ENCODE data around the gene DIS3L2. TPM values are rescaled to one million over a fixed set of nuclear protein-coding genes. Genes with fewer than 3 reads are reported as not detected.

The DIS3L2 gene
- total and polyA plus RNA-seq, 5 donors from 2014 or later: 10.9 to 76.9 (median 21.0) TPM

- no peaks in the 10 kb centered on the region for H3K9me3 Mint-ChIP-seq
- Histone ChIP-seq H3K4me1 (ENCODE audit: control insufficient read depth, insufficient read depth, low read length, poor library complexity, severe bottlenecking) (no peaks in the 10 kb centered on the region), H3K4me3 (ENCODE audit: low read depth, low read length) (no peak overlapping the region), H3K9me3 (ENCODE audit: control insufficient read depth in 2 of 2, low read length in 2 of 2) (no peaks in the 10 kb centered on the region), H3K27me3 (ENCODE audit: control insufficient read depth, insufficient read depth, low read length) (no peaks in the 10 kb centered on the region), H3K36me3 (ENCODE audit: control insufficient read depth, insufficient read depth, low read length) (no peaks in the 10 kb centered on the region), H3K27ac (ENCODE audit: insufficient read depth, low read length, poor library complexity, severe bottlenecking) (no peak overlapping the region)
- H3K27me3 Mint-ChIP-seq: peaks cover 36% of the 10 kb centered on the region
- H3K4me1 Mint-ChIP-seq: no peaks in the 10 kb centered on the region
- H3K36me3 Mint-ChIP-seq: no peaks in the 10 kb centered on the region
- ATAC-seq (ENCODE audit: low read depth in 2 of 2) (no peak), DNase-seq (no peak)
- no peak overlapping the region for H3K4me3 Mint-ChIP-seq
- no peak overlapping the region for H3K27ac Mint-ChIP-seq
Observed at GRCh38 chr2:231932711-231932970, 28.9 kb upstream of the DIS3L2 start.

DNA sequence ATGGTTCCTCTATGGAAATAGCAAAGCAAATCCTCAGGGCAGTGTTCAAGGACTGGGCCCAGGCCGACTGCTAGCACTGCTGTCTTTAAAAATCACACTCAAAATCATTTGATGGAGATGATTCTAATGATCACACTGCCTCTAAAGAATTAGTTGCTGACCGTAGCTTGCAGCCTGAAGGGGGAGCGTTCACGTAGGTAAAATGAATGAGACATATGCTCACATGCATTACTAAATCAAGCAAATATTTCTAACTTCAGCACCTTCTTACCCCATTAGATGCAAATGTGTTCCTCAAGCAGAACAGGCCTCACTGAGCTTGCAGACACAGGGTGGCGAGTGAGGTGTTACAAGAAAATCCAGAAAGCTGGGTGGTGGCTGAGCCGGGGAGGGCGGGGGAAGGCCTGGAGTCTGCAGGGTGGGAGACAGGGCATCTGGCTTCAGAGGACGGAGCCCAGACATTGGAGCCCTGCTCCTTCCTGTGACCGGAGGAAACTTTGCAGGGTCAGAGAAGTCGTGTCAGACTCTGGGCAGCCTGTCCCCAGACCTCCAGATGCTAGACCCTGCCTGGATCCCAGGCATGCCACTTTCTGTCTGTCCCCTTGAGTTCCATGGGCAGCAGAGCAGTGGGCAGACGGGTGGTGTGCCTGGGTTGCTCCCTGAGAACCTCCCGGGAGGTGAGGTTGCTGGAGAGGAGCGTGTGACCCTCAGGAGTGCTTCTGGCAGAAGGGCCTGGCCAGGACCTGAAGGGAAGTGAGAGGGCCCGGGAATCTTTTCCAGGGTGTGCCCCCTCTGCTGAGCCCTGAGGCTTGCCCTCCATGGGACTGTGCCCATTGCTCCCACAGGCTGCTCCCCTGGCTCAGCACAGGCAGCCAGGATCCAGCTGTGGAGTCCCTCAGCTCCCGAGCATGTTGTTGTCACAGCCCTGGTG is 28.3 kb upstream of the DIS3L2 start:
- H3K36me3 ChIP-seq (ENCODE audit: control insufficient read depth, insufficient read depth, low read length): no peaks in the 10 kb centered on the region
- no peak overlapping the region for H3K4me3 ChIP-seq (ENCODE audit: low read depth, low read length)
- no peaks in the 10 kb centered on the region for H3K4me1 Mint-ChIP-seq
- no peaks in the 10 kb centered on the region for H3K36me3 Mint-ChIP-seq
- H3K4me1 ChIP-seq (ENCODE audit: control insufficient read depth, insufficient read depth, low read length, poor library complexity, severe bottlenecking): no peaks in the 10 kb centered on the region
- H3K9me3 Mint-ChIP-seq: no peaks in the 10 kb centered on the region
- no peaks in the 10 kb centered on the region for H3K27me3 ChIP-seq (ENCODE audit: control insufficient read depth, insufficient read depth, low read length)
- no peak overlapping the region for H3K4me3 Mint-ChIP-seq
- H3K27ac Mint-ChIP-seq: peak overlapping the region in 1 of 3 donors; percentile 26
- peaks cover 30% of the 10 kb centered on the region for H3K27me3 Mint-ChIP-seq
- no peaks in the 10 kb centered on the region for H3K9me3 ChIP-seq (ENCODE audit: control insufficient read depth in 2 of 2, low read length in 2 of 2)
- ATAC-seq (ENCODE audit: low read depth in 2 of 2): no peak
- DNase-seq: no peak
- no peak overlapping the region for H3K27ac ChIP-seq (ENCODE audit: insufficient read depth, low read length, poor library complexity, severe bottlenecking)

DNA sequence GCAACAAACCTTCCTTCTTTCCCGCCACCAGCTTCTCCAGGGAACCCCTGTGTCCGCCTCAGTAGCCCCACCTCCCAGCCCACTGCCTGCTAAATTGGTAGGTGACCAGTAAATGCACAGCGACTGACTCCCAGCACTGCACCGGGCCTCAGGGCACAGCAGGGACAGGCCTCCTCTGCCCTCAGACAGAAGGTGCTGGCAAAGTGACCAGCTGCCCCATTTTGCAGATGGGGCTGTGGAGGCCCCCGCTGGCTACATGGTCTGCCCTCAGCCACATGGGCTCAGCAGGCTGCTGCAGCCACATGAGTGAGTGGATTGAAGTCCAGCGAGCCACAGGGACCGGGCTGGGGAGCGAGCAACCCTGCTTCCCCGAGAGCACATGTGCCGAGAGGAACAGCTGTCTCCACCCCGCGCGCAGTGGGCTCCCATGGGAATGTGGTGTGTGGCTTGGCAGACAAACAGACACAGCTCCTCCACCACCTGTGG is 27.6 kb upstream of the DIS3L2 start:
- Mint-ChIP-seq H3K9me3 (no peaks in the 10 kb centered on the region), H3K27ac (no peak overlapping the region), H3K4me3 (no peak overlapping the region), H3K4me1 (no peaks in the 10 kb centered on the region), H3K36me3 (no peaks in the 10 kb centered on the region), H3K27me3 (peaks cover 22% of the 10 kb centered on the region)
- ATAC-seq (ENCODE audit: low read depth in 2 of 2): no peak
- no peaks in the 10 kb centered on the region for H3K9me3 ChIP-seq (ENCODE audit: control insufficient read depth in 2 of 2, low read length in 2 of 2)
- no peaks in the 10 kb centered on the region for H3K4me1 ChIP-seq (ENCODE audit: control insufficient read depth, insufficient read depth, low read length, poor library complexity, severe bottlenecking)
- no peak overlapping the region for H3K4me3 ChIP-seq (ENCODE audit: low read depth, low read length)
- H3K36me3 ChIP-seq (ENCODE audit: control insufficient read depth, insufficient read depth, low read length): no peaks in the 10 kb centered on the region
- no peaks in the 10 kb centered on the region for H3K27me3 ChIP-seq (ENCODE audit: control insufficient read depth, insufficient read depth, low read length)
- DNase-seq: no peak
- H3K27ac ChIP-seq (ENCODE audit: insufficient read depth, low read length, poor library complexity, severe bottlenecking): no peak overlapping the region

DNA sequence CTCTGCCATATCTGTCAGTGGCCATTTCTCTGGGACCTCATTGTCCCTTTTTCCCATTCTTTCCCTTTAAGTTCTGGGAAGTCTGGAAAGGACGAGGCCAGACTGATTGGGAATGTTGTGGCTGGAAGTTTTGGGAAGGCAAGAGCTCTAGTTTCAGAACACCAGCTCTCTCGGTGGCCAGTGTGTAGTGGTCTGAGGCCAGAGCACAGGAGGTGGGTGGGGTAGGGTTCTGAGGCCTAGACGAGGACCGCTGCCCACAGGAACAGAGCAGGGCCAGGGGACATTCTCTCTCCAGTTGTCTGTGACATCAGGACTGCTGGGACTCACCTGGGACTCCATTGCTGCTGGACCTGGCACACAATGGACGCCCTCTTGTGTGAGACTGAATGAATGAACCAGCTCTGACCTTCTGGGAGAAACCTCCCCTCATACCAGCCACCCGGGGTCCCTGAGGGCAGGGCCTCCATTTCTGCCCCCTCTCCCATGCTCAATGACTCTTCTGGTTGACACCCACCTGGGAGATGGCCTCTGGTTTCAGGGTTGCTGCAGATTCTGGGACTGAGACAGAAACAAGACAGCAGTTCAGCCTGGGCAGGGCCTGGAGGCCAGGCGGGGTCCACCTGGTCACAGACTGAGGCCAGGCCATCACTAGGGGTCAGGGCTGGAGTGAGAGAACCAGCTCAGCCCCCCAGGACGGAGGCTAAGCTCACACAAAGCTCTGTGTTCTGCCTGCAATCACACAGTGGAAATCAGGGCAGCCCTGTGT is 26.9 kb upstream of the DIS3L2 start:
- ATAC-seq (ENCODE audit: low read depth in 2 of 2): no peak
- no peak for DNase-seq
- H3K27ac Mint-ChIP-seq: no peak overlapping the region
- H3K4me1 Mint-ChIP-seq: no peaks in the 10 kb centered on the region
- H3K9me3 ChIP-seq (ENCODE audit: control insufficient read depth in 2 of 2, low read length in 2 of 2): no peaks in the 10 kb centered on the region
- H3K4me3 Mint-ChIP-seq: no peak overlapping the region
- H3K27me3 Mint-ChIP-seq: peaks cover 17% of the 10 kb centered on the region
- no peaks in the 10 kb centered on the region for H3K36me3 ChIP-seq (ENCODE audit: control insufficient read depth, insufficient read depth, low read length)
- no peaks in the 10 kb centered on the region for H3K9me3 Mint-ChIP-seq
- no peaks in the 10 kb centered on the region for H3K36me3 Mint-ChIP-seq
- no peak overlapping the region for H3K4me3 ChIP-seq (ENCODE audit: low read depth, low read length)
- H3K4me1 ChIP-seq (ENCODE audit: control insufficient read depth, insufficient read depth, low read length, poor library complexity, severe bottlenecking): no peaks in the 10 kb centered on the region
- no peaks in the 10 kb centered on the region for H3K27me3 ChIP-seq (ENCODE audit: control insufficient read depth, insufficient read depth, low read length)
- no peak overlapping the region for H3K27ac ChIP-seq (ENCODE audit: insufficient read depth, low read length, poor library complexity, severe bottlenecking)

DNA sequence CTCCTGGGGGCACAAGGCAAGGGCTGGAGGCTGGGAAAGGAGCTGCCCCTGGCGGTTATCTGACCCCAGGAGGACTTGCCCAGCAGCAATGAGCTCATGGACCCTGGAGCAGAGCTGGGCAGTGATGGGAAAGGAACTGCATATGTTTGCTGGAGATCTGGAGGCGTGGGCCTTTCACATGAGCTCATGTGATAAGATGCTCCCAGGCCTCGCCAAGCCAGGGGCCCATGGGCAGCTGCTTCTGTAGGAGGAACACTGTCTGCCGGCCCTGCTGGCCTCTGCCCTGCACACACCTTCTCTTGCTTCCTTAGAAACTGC is 26.3 kb upstream of the DIS3L2 start:
- Mint-ChIP-seq H3K27me3 (peaks cover 17% of the 10 kb centered on the region), H3K9me3 (no peaks in the 10 kb centered on the region), H3K4me3 (no peak overlapping the region), H3K36me3 (no peaks in the 10 kb centered on the region), H3K4me1 (no peaks in the 10 kb centered on the region), H3K27ac (no peak overlapping the region)
- Histone ChIP-seq H3K27me3 (ENCODE audit: control insufficient read depth, insufficient read depth, low read length) (no peaks in the 10 kb centered on the region), H3K27ac (ENCODE audit: insufficient read depth, low read length, poor library complexity, severe bottlenecking) (no peak overlapping the region), H3K4me3 (ENCODE audit: low read depth, low read length) (no peak overlapping the region), H3K36me3 (ENCODE audit: control insufficient read depth, insufficient read depth, low read length) (no peaks in the 10 kb centered on the region), H3K9me3 (ENCODE audit: control insufficient read depth in 2 of 2, low read length in 2 of 2) (no peaks in the 10 kb centered on the region), H3K4me1 (ENCODE audit: control insufficient read depth, insufficient read depth, low read length, poor library complexity, severe bottlenecking) (no peaks in the 10 kb centered on the region)
- ATAC-seq (ENCODE audit: low read depth in 2 of 2): no peak
- DNase-seq: no peak

DNA sequence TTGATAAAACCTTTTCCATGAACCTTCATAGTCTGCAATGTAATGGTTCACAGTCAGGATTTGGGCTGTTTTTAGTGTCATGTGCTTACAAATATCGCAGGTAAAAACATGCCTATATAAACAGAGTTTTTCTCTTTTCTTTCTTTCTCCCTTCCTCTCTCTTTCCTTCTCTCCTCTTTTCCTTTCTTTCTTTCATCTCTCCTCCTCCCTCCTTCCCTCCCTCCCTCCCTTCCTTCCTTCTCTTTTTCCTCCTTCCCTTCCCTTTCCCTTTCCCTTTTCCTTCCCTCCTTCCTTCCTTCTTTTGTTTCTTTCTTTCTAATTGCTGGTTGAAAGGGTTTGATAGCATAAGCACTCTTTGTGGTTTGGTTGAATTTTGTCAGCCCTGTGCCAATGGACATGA is 25.7 kb upstream of the DIS3L2 start:
- Histone ChIP-seq H3K4me3 (ENCODE audit: low read depth, low read length) (no peak overlapping the region), H3K36me3 (ENCODE audit: control insufficient read depth, insufficient read depth, low read length) (no peaks in the 10 kb centered on the region), H3K9me3 (ENCODE audit: control insufficient read depth in 2 of 2, low read length in 2 of 2) (no peaks in the 10 kb centered on the region), H3K27ac (ENCODE audit: insufficient read depth, low read length, poor library complexity, severe bottlenecking) (no peak overlapping the region), H3K4me1 (ENCODE audit: control insufficient read depth, insufficient read depth, low read length, poor library complexity, severe bottlenecking) (no peaks in the 10 kb centered on the region), H3K27me3 (ENCODE audit: control insufficient read depth, insufficient read depth, low read length) (no peaks in the 10 kb centered on the region)
- ATAC-seq (ENCODE audit: low read depth in 2 of 2): no peak
- DNase-seq: no peak
- Mint-ChIP-seq H3K4me1 (no peaks in the 10 kb centered on the region), H3K36me3 (no peaks in the 10 kb centered on the region), H3K4me3 (no peak overlapping the region), H3K27me3 (peaks cover 10% of the 10 kb centered on the region), H3K27ac (no peak overlapping the region), H3K9me3 (no peaks in the 10 kb centered on the region)

GRCh38 chr2:231936491-231936890 is 25.0 kb upstream of the DIS3L2 start:
- Histone ChIP-seq H3K27me3 (ENCODE audit: control insufficient read depth, insufficient read depth, low read length) (no peaks in the 10 kb centered on the region), H3K9me3 (ENCODE audit: control insufficient read depth in 2 of 2, low read length in 2 of 2) (no peaks in the 10 kb centered on the region), H3K27ac (ENCODE audit: insufficient read depth, low read length, poor library complexity, severe bottlenecking) (no peak overlapping the region), H3K36me3 (ENCODE audit: control insufficient read depth, insufficient read depth, low read length) (no peaks in the 10 kb centered on the region), H3K4me1 (ENCODE audit: control insufficient read depth, insufficient read depth, low read length, poor library complexity, severe bottlenecking) (no peaks in the 10 kb centered on the region), H3K4me3 (ENCODE audit: low read depth, low read length) (no peak overlapping the region)
- Mint-ChIP-seq H3K36me3 (no peaks in the 10 kb centered on the region), H3K4me3 (no peak overlapping the region), H3K9me3 (no peaks in the 10 kb centered on the region), H3K27ac (no peak overlapping the region), H3K27me3 (peaks cover 13% of the 10 kb centered on the region), H3K4me1 (no peaks in the 10 kb centered on the region)
- no peak for ATAC-seq (ENCODE audit: low read depth in 2 of 2)
- DNase-seq: no peak

DNA sequence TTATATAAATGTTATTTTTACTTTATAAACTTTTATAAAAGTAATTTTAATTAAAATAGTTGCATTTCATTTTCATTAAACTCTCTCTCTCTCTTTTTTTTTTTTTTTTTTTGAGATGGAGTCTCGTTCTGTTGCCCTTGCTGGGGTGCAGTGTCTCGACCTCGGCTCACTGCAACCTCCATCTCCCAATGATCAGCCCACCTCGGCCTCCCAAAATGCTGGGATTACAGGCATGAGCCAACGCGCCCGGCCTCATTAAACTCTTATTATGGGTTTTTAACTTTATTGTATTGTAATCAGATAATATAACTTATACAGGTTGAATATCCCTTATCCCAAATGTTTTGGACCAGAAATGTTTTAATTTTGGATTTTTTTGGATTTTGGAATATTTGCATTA is 24.5 kb upstream of the DIS3L2 start:
- no peak for ATAC-seq (ENCODE audit: low read depth in 2 of 2)
- Mint-ChIP-seq H3K36me3 (no peaks in the 10 kb centered on the region), H3K9me3 (no peaks in the 10 kb centered on the region), H3K4me3 (no peak overlapping the region), H3K4me1 (no peaks in the 10 kb centered on the region), H3K27me3 (peaks cover 13% of the 10 kb centered on the region), H3K27ac (no peak overlapping the region)
- DNase-seq: no peak
- H3K27me3 ChIP-seq (ENCODE audit: control insufficient read depth, insufficient read depth, low read length): no peaks in the 10 kb centered on the region
- no peaks in the 10 kb centered on the region for H3K36me3 ChIP-seq (ENCODE audit: control insufficient read depth, insufficient read depth, low read length)
- no peaks in the 10 kb centered on the region for H3K9me3 ChIP-seq (ENCODE audit: control insufficient read depth in 2 of 2, low read length in 2 of 2)
- no peak overlapping the region for H3K27ac ChIP-seq (ENCODE audit: insufficient read depth, low read length, poor library complexity, severe bottlenecking)
- no peak overlapping the region for H3K4me3 ChIP-seq (ENCODE audit: low read depth, low read length)
- H3K4me1 ChIP-seq (ENCODE audit: control insufficient read depth, insufficient read depth, low read length, poor library complexity, severe bottlenecking): no peaks in the 10 kb centered on the region

Data from CD4-positive, CD25-positive, alpha-beta regulatory T cell (primary cell).